ENCODE measurements around the gene SGCA. TPM values are rescaled to one million over a fixed set of nuclear protein-coding genes. Genes with fewer than 3 reads are reported as not detected.

SGCA gene
- total RNA-seq, 1 donor from 2014 or later = not detected

GRCh38 chr17:50214976-50215760, 49.4 kb downstream of the SGCA start:
- Mint-ChIP-seq H3K36me3 (no peaks in the 10 kb centered on the region), H3K4me3 (no peak overlapping the region), H3K27ac (peak overlapping the region; percentile 38), H3K4me1 (peaks cover 73% of the 10 kb centered on the region), H3K9me3 (peaks cover 2% of the 10 kb centered on the region), H3K27me3 (ENCODE audit: insufficient read depth, low read depth) (peaks cover 11% of the 10 kb centered on the region)
- DNase-seq (ENCODE audit: low spot score) = no peak
- TF ChIP-seq EZH2phosphoT487 (IDR thresholded peaks at IDR 0.05) (no peak), CTCF (IDR thresholded peaks at IDR 0.05) (no peak), EZH2 (IDR thresholded peaks at IDR 0.05) (no peak)
- no peaks in the 10 kb centered on the region for H3K79me2 ChIP-seq (ENCODE audit: low read depth)
- H3K9ac ChIP-seq = no peak overlapping the region
- no peak overlapping the region for H2AFZ ChIP-seq (replicated peaks)
- no peaks in the 10 kb centered on the region for H4K20me1 ChIP-seq (ENCODE audit: low read depth)
- H3K4me1 ChIP-seq = peaks cover 33% of the 10 kb centered on the region
- H3K36me3 ChIP-seq = no peaks in the 10 kb centered on the region
- no peaks in the 10 kb centered on the region for H3K9me3 ChIP-seq (ENCODE audit: low read depth)
- H3K4me3 ChIP-seq = no peak overlapping the region
- H3F3A ChIP-seq (ENCODE audit: low read depth) = peaks cover 21% of the 10 kb centered on the region
- H3K27me3 ChIP-seq = peaks cover 10% of the 10 kb centered on the region
- no peak overlapping the region for H3K27ac ChIP-seq
- no peak overlapping the region for H3K4me2 ChIP-seq

GRCh38 chr17:50217591-50217990, 51.8 kb downstream of the SGCA start:
- H3K4me3 Mint-ChIP-seq = no peak overlapping the region
- no peak overlapping the region for H3K4me2 ChIP-seq

GRCh38 chr17:50218071-50218759, 52.4 kb downstream of the SGCA start:
- peaks cover 61% of the 10 kb centered on the region for H3K4me1 Mint-ChIP-seq
- H3K9me3 ChIP-seq (ENCODE audit: low read depth) = no peaks in the 10 kb centered on the region
- H3K27ac Mint-ChIP-seq = peak overlapping the region; percentile 69
- TF ChIP-seq CTCF (IDR thresholded peaks at IDR 0.05) (no peak), EZH2 (IDR thresholded peaks at IDR 0.05) (no peak), EZH2phosphoT487 (IDR thresholded peaks at IDR 0.05) (no peak)
- no peaks in the 10 kb centered on the region for H4K20me1 ChIP-seq (ENCODE audit: low read depth)
- H3K4me2 ChIP-seq = no peak overlapping the region
- peaks cover 20% of the 10 kb centered on the region for H3F3A ChIP-seq (ENCODE audit: low read depth)
- peaks cover 24% of the 10 kb centered on the region for H3K4me1 ChIP-seq
- peaks cover 2% of the 10 kb centered on the region for H3K9me3 Mint-ChIP-seq
- no peak overlapping the region for H3K4me3 ChIP-seq
- H2AFZ ChIP-seq (replicated peaks) = no peak overlapping the region
- no peak overlapping the region for H3K9ac ChIP-seq
- no peak overlapping the region for H3K27ac ChIP-seq
- no peaks in the 10 kb centered on the region for H3K79me2 ChIP-seq (ENCODE audit: low read depth)
- DNase-seq (ENCODE audit: low spot score) = no peak
- H3K36me3 Mint-ChIP-seq = no peaks in the 10 kb centered on the region
- H3K27me3 Mint-ChIP-seq (ENCODE audit: insufficient read depth, low read depth) = peaks cover 7% of the 10 kb centered on the region
- H3K27me3 ChIP-seq = no peaks in the 10 kb centered on the region
- no peak overlapping the region for H3K4me3 Mint-ChIP-seq
- H3K36me3 ChIP-seq = no peaks in the 10 kb centered on the region

More at GRCh38 chr17:50217591-50217990, 51.8 kb downstream of the SGCA start:
- no peak overlapping the region for H2AFZ ChIP-seq (replicated peaks)
- peaks cover 68% of the 10 kb centered on the region for H3K4me1 Mint-ChIP-seq
- H3F3A ChIP-seq (ENCODE audit: low read depth) = peaks cover 20% of the 10 kb centered on the region
- H3K27ac ChIP-seq = no peak overlapping the region
- H3K27me3 Mint-ChIP-seq (ENCODE audit: insufficient read depth, low read depth) = peaks cover 7% of the 10 kb centered on the region
- H3K36me3 Mint-ChIP-seq = no peaks in the 10 kb centered on the region
- TF ChIP-seq EZH2phosphoT487 (IDR thresholded peaks at IDR 0.05) (no peak), EZH2 (IDR thresholded peaks at IDR 0.05) (no peak), CTCF (IDR thresholded peaks at IDR 0.05) (no peak)
- no peak overlapping the region for H3K4me3 ChIP-seq
- no peak overlapping the region for H3K9ac ChIP-seq
- no peaks in the 10 kb centered on the region for H3K27me3 ChIP-seq
- DNase-seq (ENCODE audit: low spot score) = no peak
- peak overlapping the region; percentile 28 for H3K27ac Mint-ChIP-seq
- no peaks in the 10 kb centered on the region for H4K20me1 ChIP-seq (ENCODE audit: low read depth)
- H3K36me3 ChIP-seq = no peaks in the 10 kb centered on the region
- H3K9me3 ChIP-seq (ENCODE audit: low read depth) = no peaks in the 10 kb centered on the region
- peaks cover 28% of the 10 kb centered on the region for H3K4me1 ChIP-seq
- H3K79me2 ChIP-seq (ENCODE audit: low read depth) = no peaks in the 10 kb centered on the region
- peaks cover 2% of the 10 kb centered on the region for H3K9me3 Mint-ChIP-seq
